ENCODE results near the gene ETV3. TPM values are rescaled to one million over a fixed set of nuclear protein-coding genes. Genes with fewer than 3 reads are reported as not detected.
A peak's percentile ranks its signal among the peaks of the same experiment; 100 is the strongest.

ETV3 gene
- total and polyA plus RNA-seq, 12 donors = 3.7 to 27.5 (median 20.1) TPM

GRCh38 chr1:157080714-157081113 lies 57.5 kb downstream of the ETV3 start:
- H3K4me3 ChIP-seq = no peak overlapping the region
- no peaks in the 10 kb centered on the region for H3K36me3 ChIP-seq
- no peaks in the 10 kb centered on the region for H3K9me3 ChIP-seq
- no peak for TF ChIP-seq CTCF (IDR thresholded peaks at IDR 0.05)
- H3K27ac ChIP-seq = no peak overlapping the region
- H3K4me1 ChIP-seq = no peaks in the 10 kb centered on the region
- WGBS, 2 donors = 74 to 81% methylated on average over 10 of the region's 10 CpGs
- peaks cover 0 to 14% (median 3%) of the 10 kb centered on the region in 7 donors for H3K27me3 ChIP-seq
- ATAC-seq (no peak), DNase-seq (no peak)
- intact Hi-C loops (cut with DNase I) = no loop called here

- intact Hi-C loops (cut with DNase I) = loop anchor here in 3 of 10 donors (10.0 kb wide), 2 partner anchors 93 to 103 kb away; no protein-coding TSS in a partner anchor
- peaks cover 0 to 8% (median 4%) of the 10 kb centered on the region in 9 donors for H3K4me1 ChIP-seq
- no peak for TF ChIP-seq CTCF (IDR thresholded peaks at IDR 0.05)
- no peak overlapping the region for H3K27ac ChIP-seq
- ATAC-seq (no peak), DNase-seq (no peak)
- no peaks in the 10 kb centered on the region for H3K36me3 ChIP-seq
- 93 to 100% methylated on average over 1 of the region's 1 CpG for WGBS, 2 donors
- H3K9me3 ChIP-seq = no peaks in the 10 kb centered on the region
- H3K4me3 ChIP-seq = no peak overlapping the region
- H3K27me3 ChIP-seq = peaks cover 0 to 40% (median 4%) of the 10 kb centered on the region in 7 donors
Observed at GRCh38 chr1:157077394-157077793, 60.8 kb downstream of the ETV3 start.

- Histone ChIP-seq H3K27ac (no peak overlapping the region), H3K36me3 (no peaks in the 10 kb centered on the region), H3K27me3 (peaks cover 0 to 57% (median 4%) of the 10 kb centered on the region in 7 donors), H3K4me3 (peak overlapping the region in 6 of 10 donors; percentile 6 to 47 (median 20)), H3K4me1 (peaks cover 0 to 8% (median 4%) of the 10 kb centered on the region in 9 donors), H3K9me3 (no peaks in the 10 kb centered on the region)
- peak; percentile 36 to 84 (median 72) for TF ChIP-seq CTCF (IDR thresholded peaks at IDR 0.05)
- peak; percentile 66 to 70 for DNase-seq
- ATAC-seq = peak in 5 of 8 donors; percentile 23 to 79 (median 64)
- 21 to 25% methylated on average over 34 to 35 of the region's 35 CpGs for WGBS, 2 donors
- intact Hi-C loops (cut with DNase I) = loop anchor here in 4 of 10 donors (5.0 to 10.0 kb wide), 4 partner anchors 89 to 182 kb away; partner anchors contain the start of gene PEAR1 (in 1 of the 4)
Observed at GRCh38 chr1:157073944-157074685, 64.1 kb downstream of the ETV3 start.

Other genes with a start within 250 kb of the ETV3 start
- 10 to 100 TPM in 2 of 10 donors, 1 to 10 TPM in 8; 3.8 to 12.4 (median 7.1) TPM for gene PEAR1, start 244.7 kb downstream of the ETV3 start, total RNA-seq
- gene PEAR1, start 244.7 kb downstream of the ETV3 start, polyA plus RNA-seq = 10 to 100 TPM in 1 of 2 donors, 1 to 10 TPM in 1; 6.2 to 13.7 TPM
- under 1 TPM in 3 of 10 donors, not detected in 7; 0.15 to 0.38 (median 0.35) TPM for gene LRRC71, start 217.8 kb downstream of the ETV3 start, total RNA-seq
- gene LRRC71, start 217.8 kb downstream of the ETV3 start, polyA plus RNA-seq = under 1 TPM; 0.06 to 0.51 TPM
- 10 to 100 TPM; 23.7 to 34.5 (median 28.4) TPM for gene ARHGEF11, start 92.7 kb downstream of the ETV3 start, total RNA-seq
- gene ARHGEF11, start 92.7 kb downstream of the ETV3 start, polyA plus RNA-seq = 10 to 100 TPM; 10.4 to 13.0 TPM
- not detected for gene ETV3L, start 38.6 kb downstream of the ETV3 start, total RNA-seq
- not detected for gene ETV3L, start 38.6 kb downstream of the ETV3 start, polyA plus RNA-seq

Measured in heart right ventricle (tissue), 16 donors.